ENCODE data around the gene SLC22A9.
"Not testable (repeated sequence)": the region's sequence is repeated elsewhere in the genome, so short reads cannot be mapped to it uniquely, and the experiment has no call there.

DNA sequence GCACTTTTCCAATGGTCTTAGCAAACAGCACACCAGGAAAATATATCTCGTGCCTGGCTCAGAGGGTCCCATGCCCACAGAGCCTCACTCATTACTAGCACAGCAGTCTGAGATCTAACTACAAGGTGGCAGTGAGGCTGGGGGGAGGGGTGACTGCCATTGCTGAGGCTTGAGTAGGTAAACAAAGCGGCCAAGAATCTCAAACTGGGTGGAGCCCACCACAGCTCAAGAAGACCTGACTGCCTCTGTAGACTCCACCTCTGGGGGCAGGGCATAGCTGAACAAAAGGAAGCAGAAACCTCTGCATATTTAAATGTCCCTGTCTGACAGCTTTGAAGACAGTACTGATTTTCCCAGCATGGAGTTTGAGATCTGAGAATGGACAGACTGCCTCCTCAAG lies 61.1 kb downstream of the SLC22A9 start:
- TF ChIP-seq, protein P1, sequence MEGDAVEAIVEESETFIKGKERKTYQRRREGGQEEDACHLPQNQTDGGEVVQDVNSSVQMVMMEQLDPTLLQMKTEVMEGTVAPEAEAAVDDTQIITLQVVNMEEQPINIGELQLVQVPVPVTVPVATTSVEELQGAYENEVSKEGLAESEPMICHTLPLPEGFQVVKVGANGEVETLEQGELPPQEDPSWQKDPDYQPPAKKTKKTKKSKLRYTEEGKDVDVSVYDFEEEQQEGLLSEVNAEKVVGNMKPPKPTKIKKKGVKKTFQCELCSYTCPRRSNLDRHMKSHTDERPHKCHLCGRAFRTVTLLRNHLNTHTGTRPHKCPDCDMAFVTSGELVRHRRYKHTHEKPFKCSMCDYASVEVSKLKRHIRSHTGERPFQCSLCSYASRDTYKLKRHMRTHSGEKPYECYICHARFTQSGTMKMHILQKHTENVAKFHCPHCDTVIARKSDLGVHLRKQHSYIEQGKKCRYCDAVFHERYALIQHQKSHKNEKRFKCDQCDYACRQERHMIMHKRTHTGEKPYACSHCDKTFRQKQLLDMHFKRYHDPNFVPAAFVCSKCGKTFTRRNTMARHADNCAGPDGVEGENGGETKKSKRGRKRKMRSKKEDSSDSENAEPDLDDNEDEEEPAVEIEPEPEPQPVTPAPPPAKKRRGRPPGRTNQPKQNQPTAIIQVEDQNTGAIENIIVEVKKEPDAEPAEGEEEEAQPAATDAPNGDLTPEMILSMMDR (conservative IDR thresholded peaks at IDR 0.05) = not testable (repeated sequence)
- not testable (repeated sequence) for TF ChIP-seq ZFX (IDR thresholded peaks at IDR 0.05)

Measured in C4-2B (cell line).